Suppressor macrophage treated with lipopolysaccharide for 4 hours (primary cell): Measurements from ENCODE around the gene MEGF11.

Experiments used
- DNase-seq: peaks from one replicate; pipeline ENCODE4 v3.0.0-alpha.2; 2020

The MEGF11 gene

GRCh38 chr15:66080717-66081398 lies 172.7 kb downstream of the MEGF11 start:
- DNase-seq: peak; percentile 1

DNA sequence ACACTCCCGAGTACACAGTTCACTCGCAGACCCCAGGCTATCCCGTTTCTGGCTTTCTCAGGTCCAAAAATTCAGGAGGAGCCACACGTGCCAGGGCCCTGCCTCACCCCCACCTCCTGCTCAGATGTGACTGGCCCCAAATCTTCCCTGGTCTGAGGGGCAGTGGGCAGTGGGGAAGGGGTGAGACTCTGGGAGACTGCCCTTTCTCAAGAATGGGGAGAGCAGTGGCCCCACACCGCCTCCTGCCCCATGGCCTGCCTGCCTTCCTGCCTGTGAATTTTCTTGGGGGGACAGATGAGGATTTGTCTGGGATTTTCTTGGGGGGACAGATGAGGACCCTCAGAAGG lies 174.6 kb downstream of the MEGF11 start:
- no peak for DNase-seq

- DNase-seq: no peak
Measured at GRCh38 chr15:66078196-66078928, 175.2 kb downstream of the MEGF11 start.

DNA sequence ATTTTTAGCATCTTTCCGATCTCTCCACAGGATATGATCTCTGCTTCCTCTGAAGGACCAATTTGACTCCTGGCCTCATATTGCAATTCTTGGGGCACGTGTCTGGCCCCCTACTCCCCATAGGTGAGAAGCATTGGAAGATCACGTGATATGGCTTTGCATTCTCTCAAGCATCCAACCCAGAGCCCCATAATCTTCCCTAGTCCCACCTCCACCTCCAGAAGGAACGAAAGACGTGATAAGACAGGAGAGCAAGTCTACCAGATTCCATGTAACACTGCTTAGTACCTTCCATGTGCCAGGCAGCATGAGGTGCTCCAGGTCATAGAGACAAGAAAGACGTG lies 176.3 kb downstream of the MEGF11 start:
- DNase-seq: no peak

DNA sequence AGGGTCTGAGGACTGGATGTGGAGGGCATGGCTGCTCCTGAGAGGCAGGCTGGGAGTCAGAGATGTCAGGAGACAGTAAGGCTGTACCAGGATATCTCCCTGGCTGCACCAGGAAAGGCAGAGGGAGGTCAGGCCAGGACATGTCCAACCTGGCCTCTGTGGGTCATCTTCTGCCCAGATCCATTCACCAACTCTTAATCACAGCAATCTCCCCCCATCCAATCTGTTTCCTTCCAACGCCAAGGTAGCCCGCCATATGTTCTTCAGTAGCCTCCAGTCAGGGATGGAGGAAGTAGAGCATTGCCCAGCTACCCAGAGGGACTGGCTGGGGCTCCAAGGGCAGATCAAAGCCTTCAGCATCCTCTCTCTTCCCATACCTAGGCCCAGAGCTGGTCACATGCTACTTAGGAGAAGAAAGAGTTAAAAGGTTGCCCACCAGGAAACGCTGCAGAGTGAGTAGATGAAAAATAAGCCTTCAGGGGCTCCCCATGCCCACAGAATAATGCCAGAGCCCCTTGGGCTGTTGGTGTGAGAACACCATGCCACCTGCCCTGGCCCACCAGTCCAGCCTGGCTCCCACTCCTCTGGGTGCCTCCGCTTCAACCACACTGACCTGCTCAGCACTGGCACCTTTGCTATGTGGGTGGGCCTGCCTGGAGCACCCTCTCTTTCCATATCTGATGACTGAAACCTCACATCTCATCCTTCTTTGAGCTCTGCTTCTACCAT lies 176.8 kb downstream of the MEGF11 start:
- DNase-seq: no peak

DNA sequence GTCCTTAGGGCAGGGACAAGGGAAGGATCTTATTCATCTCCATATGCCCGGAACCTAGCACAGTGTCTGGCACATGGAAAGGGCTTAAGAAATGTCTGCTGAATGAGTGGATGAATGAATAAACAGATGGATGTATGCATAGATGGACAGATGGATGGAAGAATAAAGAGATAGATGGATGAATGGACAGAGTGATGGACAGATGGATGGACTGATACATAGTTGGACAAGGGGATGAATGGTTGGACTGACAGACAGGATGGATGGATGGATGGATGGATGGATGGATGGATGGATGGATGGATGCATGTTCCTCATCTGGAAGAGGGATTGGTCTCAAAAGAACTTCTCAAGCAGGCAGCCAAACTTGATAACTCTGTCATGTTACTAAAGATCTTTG lies 177.6 kb downstream of the MEGF11 start:
- DNase-seq: no peak

- DNase-seq: no peak
Measured at GRCh38 chr15:66072616-66073361, 180.8 kb downstream of the MEGF11 start.

DNA sequence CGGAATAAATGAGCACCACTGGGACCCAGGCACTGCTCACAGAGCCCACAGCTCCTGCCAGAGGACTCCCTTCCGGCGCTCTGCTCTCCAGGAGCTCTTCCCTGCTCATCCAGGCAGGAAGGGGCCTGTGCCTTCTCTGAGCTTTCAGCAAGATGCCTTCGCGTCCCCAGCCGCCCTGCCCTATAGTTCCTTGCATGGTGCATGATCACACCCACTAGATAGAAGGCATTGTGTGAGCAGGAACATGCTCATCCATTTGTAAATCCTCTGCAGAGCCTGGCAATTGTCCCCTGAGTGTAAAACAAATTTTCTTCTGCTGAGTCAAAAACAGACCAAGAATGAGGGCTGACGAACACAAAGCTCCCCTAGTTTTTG lies 181.6 kb downstream of the MEGF11 start:
- DNase-seq: no peak

- no peak for DNase-seq
Measured at GRCh38 chr15:66071160-66071920, 182.2 kb downstream of the MEGF11 start.

DNA sequence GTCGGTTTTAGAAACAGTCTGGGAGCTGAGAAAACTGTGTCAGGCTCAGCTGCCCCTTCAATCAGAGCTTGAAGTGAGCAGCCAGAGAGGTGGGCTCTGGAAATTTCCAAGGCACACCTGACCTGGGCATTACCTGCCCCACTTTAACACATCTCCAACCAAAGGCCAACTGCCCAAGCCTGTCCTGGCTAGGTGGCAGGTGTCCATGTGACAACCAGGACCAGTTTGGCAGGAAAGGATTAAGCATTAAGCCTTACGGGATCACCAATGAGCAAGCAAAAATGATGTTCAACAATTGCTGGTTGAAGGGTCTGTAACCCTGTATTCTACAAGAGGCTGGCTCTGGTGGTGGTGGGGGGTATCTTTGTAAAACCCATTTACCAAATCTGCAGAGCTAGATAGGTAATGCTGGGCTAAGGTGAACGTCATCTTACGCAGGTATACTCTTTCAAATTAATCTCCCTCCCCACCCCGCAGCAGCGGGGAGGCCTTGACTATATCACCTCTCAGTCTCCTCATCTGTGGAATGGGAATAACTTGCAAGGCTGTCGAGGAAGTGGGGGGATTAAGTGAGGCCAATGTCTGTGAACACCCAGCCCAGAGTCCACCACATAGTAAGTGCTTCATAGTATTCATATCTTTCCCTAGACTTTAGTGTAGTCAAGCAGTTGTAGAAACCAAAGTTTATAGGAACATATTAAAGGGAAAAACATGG lies 183.2 kb downstream of the MEGF11 start:
- no peak for DNase-seq

DNA sequence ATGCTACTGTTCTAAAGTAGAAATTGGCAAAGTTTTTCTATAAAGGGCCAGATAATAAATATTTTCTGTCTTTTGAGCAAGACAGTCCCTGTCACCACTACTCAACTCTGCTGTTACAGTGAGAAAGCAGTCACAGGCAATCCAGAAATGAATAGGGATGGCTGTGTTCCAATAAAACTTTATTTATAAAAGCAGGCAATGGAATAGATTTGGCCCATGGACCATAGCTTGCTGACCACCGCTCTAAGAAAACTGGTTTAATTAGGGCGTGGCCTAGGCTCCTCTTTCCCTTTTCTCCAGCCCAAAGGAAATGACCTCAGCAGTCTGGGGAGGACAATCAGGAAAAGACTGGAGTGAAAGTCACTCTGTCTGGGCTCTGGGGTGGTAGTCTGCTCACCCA lies 183.8 kb downstream of the MEGF11 start:
- DNase-seq: no peak

DNA sequence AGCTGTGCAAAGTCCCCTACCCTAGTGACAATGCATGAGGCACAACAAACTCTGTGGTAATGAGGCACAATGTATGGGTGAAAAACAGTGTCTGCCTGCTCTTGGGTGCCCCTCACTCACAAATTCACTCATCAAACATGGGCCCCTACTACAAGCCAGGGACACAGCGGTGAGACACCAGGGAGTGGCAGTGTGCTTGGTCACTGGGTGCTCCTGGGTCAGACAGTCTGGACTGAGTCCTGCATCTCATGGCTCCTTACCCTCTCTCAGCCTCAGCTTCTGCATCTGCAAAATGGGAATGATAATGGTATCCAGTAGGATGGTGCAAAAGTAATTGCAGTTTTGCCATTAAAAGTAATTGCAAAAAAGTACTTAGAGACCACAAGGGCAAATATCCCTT lies 184.7 kb downstream of the MEGF11 start:
- no peak for DNase-seq

DNA sequence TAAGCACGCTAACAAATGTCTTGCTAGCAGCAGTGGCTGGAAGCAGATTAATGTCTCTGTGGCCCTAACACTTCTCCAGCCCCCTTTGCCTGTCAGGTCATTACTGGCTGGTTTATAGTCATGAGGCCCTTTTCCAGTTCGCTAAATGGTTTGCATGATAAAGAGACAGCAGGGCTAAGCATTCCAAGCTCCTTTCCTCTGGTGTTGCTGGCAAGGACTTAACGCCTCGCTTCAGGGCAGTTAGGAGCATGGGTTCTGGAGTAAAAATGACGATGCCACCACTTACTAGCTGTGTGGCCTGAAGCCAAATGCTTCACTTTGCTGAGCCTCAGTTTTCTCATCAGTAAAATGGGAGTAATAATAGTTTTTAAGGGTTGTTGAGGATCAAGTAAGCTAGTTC lies 185.9 kb downstream of the MEGF11 start:
- no peak for DNase-seq

GRCh38 chr15:66066481-66066880 lies 187.1 kb downstream of the MEGF11 start:
- DNase-seq: no peak

GRCh38 chr15:66066005-66066404 lies 187.5 kb downstream of the MEGF11 start:
- DNase-seq: no peak

GRCh38 chr15:66065325-66065724 lies 188.2 kb downstream of the MEGF11 start:
- no peak for DNase-seq

DNA sequence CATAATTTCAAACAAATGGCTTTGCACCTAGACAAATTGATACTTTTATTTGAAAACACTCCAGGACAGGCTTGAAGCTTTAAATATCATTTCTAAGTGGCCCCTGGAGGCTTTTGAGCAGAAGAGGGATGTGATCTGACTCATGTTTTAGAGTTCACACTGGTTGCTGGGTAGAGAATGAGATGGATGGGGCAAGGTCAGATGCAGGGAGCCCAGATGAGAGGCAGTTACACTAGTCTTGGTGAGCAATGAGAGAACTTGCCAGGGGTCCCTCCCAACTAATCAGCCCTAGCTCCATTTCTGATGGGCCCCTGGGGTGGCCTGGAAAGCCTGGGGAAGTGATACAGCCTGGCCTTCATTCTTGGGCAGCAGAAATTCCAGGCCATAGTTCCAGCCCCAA lies 190.4 kb downstream of the MEGF11 start:
- DNase-seq: no peak

- DNase-seq: no peak
Measured at GRCh38 chr15:66057089-66057488, 196.5 kb downstream of the MEGF11 start.

DNA sequence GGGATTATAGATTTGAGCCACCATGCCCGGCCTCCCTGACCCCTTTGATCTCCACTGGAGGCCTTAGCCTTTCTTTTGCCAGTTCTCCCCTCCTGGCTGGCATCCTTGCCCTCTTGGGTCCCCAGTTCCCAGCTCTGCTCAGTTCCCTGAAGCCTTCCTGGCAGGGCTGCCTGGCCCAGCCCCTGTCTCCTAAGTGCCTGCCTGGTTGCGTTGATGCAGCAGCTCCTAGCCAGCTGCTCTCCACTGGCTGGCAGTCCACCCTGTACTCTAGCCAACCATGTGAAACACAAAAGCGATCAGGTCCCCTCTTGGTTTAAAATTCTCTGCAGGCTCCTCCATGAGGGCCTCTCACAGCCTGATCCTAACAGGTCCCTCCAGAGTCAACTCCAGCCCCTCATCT lies 199.6 kb downstream of the MEGF11 start:
- DNase-seq: no peak

DNA sequence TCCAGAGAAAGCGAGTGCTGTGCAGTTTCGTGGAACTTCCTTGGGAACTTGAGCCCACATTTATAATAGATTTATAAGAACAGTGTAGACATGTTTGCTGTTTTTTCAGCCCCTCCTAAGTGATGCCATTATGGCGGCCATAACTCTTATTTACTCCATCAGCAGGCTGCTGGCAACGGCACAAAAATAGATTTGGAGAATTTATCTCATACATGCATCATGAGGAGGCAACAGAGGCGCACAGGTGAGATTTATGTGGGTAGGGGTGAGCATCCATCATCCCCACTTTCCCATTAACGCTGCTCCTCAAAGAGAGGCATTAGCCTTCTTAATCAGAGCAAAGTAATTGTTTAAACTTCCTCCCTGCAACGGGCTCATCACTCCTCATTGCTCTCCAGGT lies 201.7 kb downstream of the MEGF11 start:
- no peak for DNase-seq

GRCh38 chr15:66050264-66050663 lies 203.3 kb downstream of the MEGF11 start:
- no peak for DNase-seq

DNA sequence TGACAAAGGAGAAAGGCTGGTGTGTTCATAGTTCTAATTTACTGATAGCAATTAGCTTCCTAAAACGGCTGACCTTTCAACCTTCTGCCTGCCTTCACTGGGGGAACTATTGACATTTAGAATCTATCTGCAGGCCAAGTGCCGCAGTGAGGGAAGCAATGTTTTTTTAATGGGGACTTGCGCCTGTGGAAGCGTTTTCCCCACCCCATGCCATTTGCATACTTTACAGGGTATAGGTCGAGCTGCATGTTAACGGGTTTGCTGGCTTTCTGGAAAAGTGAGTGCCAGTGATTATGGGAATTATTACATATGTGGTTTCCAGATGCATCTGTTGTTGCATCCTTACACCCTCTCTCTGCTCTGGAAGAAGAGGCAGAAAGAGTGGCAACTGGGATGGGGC lies 204.2 kb downstream of the MEGF11 start:
- DNase-seq: no peak
